Measurements from ENCODE around the gene CDKAL1. TPM values are rescaled to one million over a fixed set of nuclear protein-coding genes. Genes with fewer than 3 reads are reported as not detected.

The CDKAL1 gene
- total and polyA plus RNA-seq, 2 of the 8 experiments (the other 6 are each of a cell fraction or from before 2014, with no cell fraction given) = 8.4 to 24.6 TPM

GRCh38 chr6:20719980-20720379 is 185.7 kb downstream of the CDKAL1 start:
- 92% methylated on average over 2 of the region's 2 CpGs; no CpG with 5 or more reads in 1 of the 2 experiments for WGBS, 2 experiments (ENCODE audit: extremely low coverage in 1 of 2, insufficient coverage in 1 of 2, insufficient read length in 1 of 2, insufficient replicate concordance in 2 of 2, low coverage in 1 of 2, low lambda C conversion rate in 2 of 2, missing lambda C conversion rate in 1 of 2)
- DNase-seq (ENCODE audit: low read depth in 1 of 2, low spot score in 2 of 2) (no peak), FAIRE-seq (no peak)
- Histone ChIP-seq H3K18ac (ENCODE audit: extremely low read depth, low read length) (no peak overlapping the region), H3K79me1 (ENCODE audit: low read depth, low read length) (no peaks in the 10 kb centered on the region; the same call in 1 of the 2 replicates), H3K4me1 (replicated peaks in 1 of 4; ENCODE audit: control insufficient read depth in 3 of 4, insufficient read depth in 4 of 4, low read length in 3 of 4) (peaks cover 0 to 11% (median 0%) of the 10 kb centered on the region in 4 experiments; a peak in 2 of 7 replicates), H4K20me1 (replicated peaks in 1 of 2; ENCODE audit: control insufficient read depth in 1 of 2, insufficient read depth in 2 of 2, low read length in 2 of 2) (no peaks in the 10 kb centered on the region), H3K36me3 (ENCODE audit: control insufficient read depth in 2 of 4, insufficient read depth in 4 of 4, low read length in 3 of 4) (no peaks in the 10 kb centered on the region), H4K91ac (replicated peaks; ENCODE audit: insufficient read length, low read length) (no peak overlapping the region), H2AK5ac (ENCODE audit: low read depth, low read length) (no peak overlapping the region), H3K27me3 (replicated peaks in 1 of 4; ENCODE audit: control insufficient read depth in 3 of 4, extremely low read depth in 1 of 4, insufficient read depth in 3 of 4, low read length in 3 of 4) (no peaks in the 10 kb centered on the region), H3K27ac (ENCODE audit: low read depth, low read length) (no peak overlapping the region), H4K5ac (ENCODE audit: insufficient read length, low read depth, low read length) (no peak overlapping the region), H2BK15ac (ENCODE audit: low read length) (no peak overlapping the region), H3K79me2 (ENCODE audit: control insufficient read depth in 1 of 2, insufficient read depth in 2 of 2, low read length in 2 of 2) (peaks cover 0 to 2% of the 10 kb centered on the region in 2 experiments; a peak in 2 of 4 replicates), H4K8ac (ENCODE audit: extremely low read depth, insufficient read depth, low read length) (no peak overlapping the region), H3K9ac (replicated peaks in 1 of 4; ENCODE audit: extremely low read depth in 1 of 4, low read depth in 3 of 4, low read length in 3 of 4) (no peak overlapping the region), H2AFZ (ENCODE audit: low read length) (no peak overlapping the region), H3K4ac (replicated peaks; ENCODE audit: insufficient read length, low read depth, low read length) (no peak overlapping the region), H3K23ac (ENCODE audit: insufficient read length) (no peak overlapping the region), H3K14ac (ENCODE audit: insufficient read length) (no peak overlapping the region), H3K23me2 (ENCODE audit: low read depth, low read length) (no peaks in the 10 kb centered on the region), H3K56ac (replicated peaks; ENCODE audit: insufficient read length, low read depth, low read length) (no peak overlapping the region), H2BK12ac (ENCODE audit: low read depth, low read length) (no peak overlapping the region), H3K9me3 (ENCODE audit: insufficient read depth in 2 of 2, low read depth in 1 of 2, low read length in 1 of 2) (no peaks in the 10 kb centered on the region), H3K4me2 (ENCODE audit: insufficient read depth in 1 of 2, low read depth in 2 of 2, low read length in 2 of 2) (no peak overlapping the region), H3K4me3 (ENCODE audit: extremely low read depth in 1 of 4, insufficient read depth in 2 of 4, low read depth in 3 of 4, low read length in 4 of 4) (no peak overlapping the region), H2BK120ac (replicated peaks; ENCODE audit: low read depth, low read length) (no peak overlapping the region), H2BK5ac (ENCODE audit: low read depth, low read length) (no peak overlapping the region), H2BK20ac (ENCODE audit: low read length) (no peak overlapping the region)
- TF ChIP-seq POU5F1 (IDR thresholded peaks at IDR 0.05; ENCODE audit: low read depth, low read length) (no peak), ASH2L (IDR thresholded peaks at IDR 0.05; ENCODE audit: low read length) (no peak)
- POLR2A ChIA-PET (ENCODE audit: partially characterized antibody) = no interaction called here
- CTCF ChIA-PET (ENCODE audit: partially characterized antibody) = no interaction called here

Measured in H1 (cell line).